Measurements from ENCODE around the gene ABCA9.
"Not testable (repeated sequence)": the region's sequence is repeated elsewhere in the genome, so short reads cannot be mapped to it uniquely, and the experiment has no call there.

ABCA9 gene

DNA sequence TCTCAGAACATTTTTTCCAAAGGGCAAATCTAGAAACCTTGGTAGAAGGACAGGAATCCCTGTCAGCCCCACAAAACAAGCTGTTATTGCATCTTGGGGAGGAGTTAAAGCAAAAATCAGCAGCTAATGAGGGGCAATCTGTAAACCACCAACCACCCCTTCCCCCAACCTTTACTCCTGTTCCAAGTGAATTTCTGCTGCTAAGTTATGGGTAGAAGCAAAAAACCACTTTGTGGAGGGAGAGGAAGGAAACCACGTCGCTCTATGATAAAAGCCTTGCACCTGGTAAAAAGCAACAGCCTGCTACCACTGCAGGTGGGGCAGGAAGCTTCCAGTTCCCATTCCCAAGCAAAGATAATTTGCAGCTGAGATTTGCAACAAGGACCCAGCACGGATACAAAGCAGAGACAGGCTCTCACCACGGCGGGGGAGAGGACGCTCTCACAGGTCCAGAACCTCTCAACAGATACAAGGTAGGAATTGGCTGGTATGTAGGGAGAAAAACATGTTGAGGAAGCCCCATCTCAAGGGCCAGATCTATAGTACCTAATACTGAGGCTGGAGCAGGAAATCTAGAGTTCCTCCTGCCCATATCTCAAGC is 116.2 kb downstream of the ABCA9 start:
- no peak for DNase-seq (ENCODE audit: low read depth)
- no peak for TF ChIP-seq CTCF (IDR thresholded peaks at IDR 0.05; ENCODE audit: insufficient read depth, low read depth, low read length, missing control alignments)
- H3K4me3 ChIP-seq (ENCODE audit: low read depth, low read length) = no peak overlapping the region

- H3K4me3 ChIP-seq (ENCODE audit: low read depth, low read length); DNase-seq (ENCODE audit: low read depth): not testable (repeated sequence)
Observed at GRCh38 chr17:68943812-68944182, 116.9 kb downstream of the ABCA9 start.

DNA sequence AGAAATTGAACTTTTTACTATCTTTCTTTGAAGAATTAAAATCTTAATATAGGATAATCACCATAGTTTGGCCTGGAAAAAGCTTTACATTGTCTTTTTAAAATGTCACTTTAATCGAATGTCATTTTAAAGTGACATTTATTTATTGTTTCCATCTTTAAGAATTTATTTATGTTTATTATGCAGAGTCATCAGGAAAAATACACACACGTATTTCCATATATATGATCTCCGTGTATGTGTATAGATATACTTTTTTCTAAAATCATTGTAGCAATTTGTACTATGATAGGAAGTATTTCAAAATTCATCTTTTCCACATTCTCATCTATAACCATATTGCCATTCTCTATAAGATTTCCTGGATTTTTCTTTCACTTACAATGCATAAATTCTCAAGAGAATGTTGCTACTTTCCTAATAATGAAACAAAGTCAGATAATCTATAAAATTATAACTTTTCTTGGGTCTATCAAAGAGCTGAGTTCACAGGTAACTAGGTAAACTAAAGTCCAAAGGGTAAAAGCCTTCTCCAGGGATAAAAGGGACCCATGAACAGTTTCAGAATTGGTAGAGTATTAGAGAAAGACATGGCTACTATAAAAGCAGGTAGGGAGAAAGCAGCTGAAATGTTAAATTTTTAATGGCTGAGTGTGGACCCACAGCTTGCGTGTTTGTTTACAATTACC is 117.5 kb downstream of the ABCA9 start:
- no peak overlapping the region for H3K4me3 ChIP-seq (ENCODE audit: low read depth, low read length)
- DNase-seq (ENCODE audit: low read depth) = no peak
- TF ChIP-seq CTCF (IDR thresholded peaks at IDR 0.05; ENCODE audit: insufficient read depth, low read depth, low read length, missing control alignments) = no peak

GRCh38 chr17:68942389-68942788 is 118.3 kb downstream of the ABCA9 start:
- no peak for DNase-seq (ENCODE audit: low read depth)
- TF ChIP-seq CTCF (IDR thresholded peaks at IDR 0.05; ENCODE audit: insufficient read depth, low read depth, low read length, missing control alignments) = no peak
- no peak overlapping the region for H3K4me3 ChIP-seq (ENCODE audit: low read depth, low read length)

GRCh38 chr17:68941761-68942160 is 119.0 kb downstream of the ABCA9 start:
- no peak overlapping the region for H3K4me3 ChIP-seq (ENCODE audit: low read depth, low read length)
- no peak for DNase-seq (ENCODE audit: low read depth)
- TF ChIP-seq CTCF (IDR thresholded peaks at IDR 0.05; ENCODE audit: insufficient read depth, low read depth, low read length, missing control alignments) = no peak

- DNase-seq (ENCODE audit: low read depth) = no peak
- H3K4me3 ChIP-seq (ENCODE audit: low read depth, low read length) = no peak overlapping the region
- no peak for TF ChIP-seq CTCF (IDR thresholded peaks at IDR 0.05; ENCODE audit: insufficient read depth, low read depth, low read length, missing control alignments)
Observed at GRCh38 chr17:68939195-68939594, 121.5 kb downstream of the ABCA9 start.

- no peak for DNase-seq (ENCODE audit: low read depth)
- no peak overlapping the region for H3K4me3 ChIP-seq (ENCODE audit: low read depth, low read length)
- TF ChIP-seq CTCF (IDR thresholded peaks at IDR 0.05; ENCODE audit: insufficient read depth, low read depth, low read length, missing control alignments) = no peak
Observed at GRCh38 chr17:68937890-68938514, 122.7 kb downstream of the ABCA9 start.

Measured in GM12865 (cell line).